ENCODE measurements around the gene CTNND2.

Gene CTNND2

DNA sequence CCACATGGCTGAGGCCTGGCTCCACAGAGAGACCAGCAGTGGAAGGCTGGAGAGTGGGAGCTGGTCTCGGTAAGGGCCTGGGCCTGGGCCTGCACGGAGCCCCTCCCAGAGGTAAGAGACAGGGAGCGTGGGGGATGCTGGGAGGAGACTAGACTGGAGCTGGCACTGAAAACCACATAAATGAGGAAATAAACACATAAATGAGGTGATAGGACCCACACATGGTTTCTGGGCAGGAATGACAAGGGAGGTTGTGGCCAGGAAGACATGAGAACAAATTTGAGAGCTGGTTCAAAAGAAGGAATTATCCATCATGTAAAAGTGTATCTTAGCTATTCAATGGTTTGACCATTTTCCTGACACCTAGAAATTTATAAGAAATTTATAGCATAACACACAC lies 691.5 kb downstream of the CTNND2 start:
- TF ChIP-seq, protein P1, sequence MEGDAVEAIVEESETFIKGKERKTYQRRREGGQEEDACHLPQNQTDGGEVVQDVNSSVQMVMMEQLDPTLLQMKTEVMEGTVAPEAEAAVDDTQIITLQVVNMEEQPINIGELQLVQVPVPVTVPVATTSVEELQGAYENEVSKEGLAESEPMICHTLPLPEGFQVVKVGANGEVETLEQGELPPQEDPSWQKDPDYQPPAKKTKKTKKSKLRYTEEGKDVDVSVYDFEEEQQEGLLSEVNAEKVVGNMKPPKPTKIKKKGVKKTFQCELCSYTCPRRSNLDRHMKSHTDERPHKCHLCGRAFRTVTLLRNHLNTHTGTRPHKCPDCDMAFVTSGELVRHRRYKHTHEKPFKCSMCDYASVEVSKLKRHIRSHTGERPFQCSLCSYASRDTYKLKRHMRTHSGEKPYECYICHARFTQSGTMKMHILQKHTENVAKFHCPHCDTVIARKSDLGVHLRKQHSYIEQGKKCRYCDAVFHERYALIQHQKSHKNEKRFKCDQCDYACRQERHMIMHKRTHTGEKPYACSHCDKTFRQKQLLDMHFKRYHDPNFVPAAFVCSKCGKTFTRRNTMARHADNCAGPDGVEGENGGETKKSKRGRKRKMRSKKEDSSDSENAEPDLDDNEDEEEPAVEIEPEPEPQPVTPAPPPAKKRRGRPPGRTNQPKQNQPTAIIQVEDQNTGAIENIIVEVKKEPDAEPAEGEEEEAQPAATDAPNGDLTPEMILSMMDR (conservative IDR thresholded peaks at IDR 0.05; ENCODE audit: low read depth), result no peak
- H3K27ac ChIP-seq, result no peak overlapping the region
- DNase-seq (ENCODE audit: low spot score), result no peak
- POLR2A ChIA-PET (ENCODE audit: low non-redundant PET), result no interaction called here
- CTCF ChIA-PET, result no interaction called here

DNA sequence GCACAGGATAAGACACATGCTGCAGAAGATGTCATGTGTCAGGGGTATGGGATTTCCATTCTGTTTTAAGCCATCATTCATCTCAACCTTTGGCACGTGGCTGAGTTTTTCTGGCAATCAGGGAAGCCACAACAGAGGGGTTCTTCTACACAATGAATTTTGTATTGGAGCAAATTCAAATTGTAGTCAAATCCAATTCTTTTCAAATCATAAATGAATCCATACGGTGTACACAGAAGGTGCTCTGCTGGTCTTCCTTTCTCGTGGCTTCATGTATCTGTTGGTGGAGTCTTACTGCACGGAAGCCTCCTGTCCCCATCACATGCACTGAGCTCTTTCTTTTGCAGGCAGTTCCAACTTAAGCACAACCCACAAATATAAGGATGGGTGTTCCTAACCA lies 706.5 kb downstream of the CTNND2 start:
- no peak for DNase-seq (ENCODE audit: low spot score)
- TF ChIP-seq, protein P1 (conservative IDR thresholded peaks at IDR 0.05; ENCODE audit: low read depth), result no peak
- CTCF ChIA-PET, result no interaction called here
- H3K27ac ChIP-seq, result no peak overlapping the region
- POLR2A ChIA-PET (ENCODE audit: low non-redundant PET), result no interaction called here

DNA sequence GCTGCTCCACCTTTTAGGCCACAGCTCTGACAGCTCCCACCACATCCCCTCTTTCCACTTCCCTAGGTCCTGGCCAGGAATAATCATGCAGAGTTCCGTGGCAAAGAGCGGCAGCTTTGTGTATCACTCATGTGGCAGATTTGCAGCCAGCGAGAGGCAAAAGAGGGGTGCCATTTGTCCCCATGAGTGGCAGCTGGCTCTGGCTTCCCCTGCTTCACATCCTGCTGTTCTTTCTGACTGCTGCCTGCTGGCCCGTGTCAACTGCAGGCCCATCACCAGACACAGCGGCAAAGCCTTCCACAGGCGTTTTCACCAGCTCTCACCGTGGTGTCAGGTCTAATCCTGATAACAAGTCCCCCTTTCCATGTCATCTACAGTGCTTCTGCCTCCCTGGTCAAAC lies 712.6 kb downstream of the CTNND2 start:
- no peak for DNase-seq (ENCODE audit: low spot score)
- no peak overlapping the region for H3K27ac ChIP-seq
- TF ChIP-seq, protein P1 (conservative IDR thresholded peaks at IDR 0.05; ENCODE audit: low read depth), result no peak
- CTCF ChIA-PET, result no interaction called here
- POLR2A ChIA-PET (ENCODE audit: low non-redundant PET), result no interaction called here

DNA sequence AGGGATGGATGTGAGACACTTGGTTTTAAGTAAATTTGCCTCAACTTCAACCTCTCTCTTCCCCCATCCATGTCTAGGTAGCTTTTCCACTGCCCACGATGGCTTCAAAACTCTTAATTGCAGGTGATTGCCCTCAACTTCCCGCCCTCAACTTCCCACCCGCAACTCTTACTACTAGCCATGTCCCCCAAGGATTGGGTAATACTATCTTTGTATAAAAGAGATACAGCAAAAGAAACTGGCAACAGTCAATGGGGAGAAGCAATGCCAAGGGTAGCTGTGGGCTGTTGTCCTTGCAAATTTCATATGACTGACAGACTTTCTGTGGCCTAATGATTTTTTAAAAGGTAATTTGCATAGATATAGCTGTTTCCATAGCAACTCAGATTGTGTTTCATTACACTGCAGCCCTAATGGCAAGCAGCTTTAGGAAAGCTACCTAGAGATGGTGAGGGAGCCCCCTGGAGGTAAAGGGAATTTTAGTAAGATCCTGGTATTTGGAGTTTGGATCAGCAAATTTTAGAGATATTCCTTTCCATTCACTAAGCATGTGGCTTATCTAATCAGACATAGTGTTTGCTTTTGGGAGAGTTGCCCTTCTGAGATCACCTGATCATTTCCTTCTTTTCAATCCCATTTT lies 721.7 kb downstream of the CTNND2 start:
- CTCF ChIA-PET, result interaction anchor here (0.6 to 0.7 kb wide), 4 partner anchors 147 to 1492 kb away, joined by 3 to 8 read pairs (median 4); no protein-coding TSS in a partner anchor
- TF ChIP-seq, protein P1 (conservative IDR thresholded peaks at IDR 0.05; ENCODE audit: low read depth), result peak; percentile 44
- peak; percentile 25 for DNase-seq (ENCODE audit: low spot score)
- H3K27ac ChIP-seq, result no peak overlapping the region
- POLR2A ChIA-PET (ENCODE audit: low non-redundant PET), result no interaction called here

DNA sequence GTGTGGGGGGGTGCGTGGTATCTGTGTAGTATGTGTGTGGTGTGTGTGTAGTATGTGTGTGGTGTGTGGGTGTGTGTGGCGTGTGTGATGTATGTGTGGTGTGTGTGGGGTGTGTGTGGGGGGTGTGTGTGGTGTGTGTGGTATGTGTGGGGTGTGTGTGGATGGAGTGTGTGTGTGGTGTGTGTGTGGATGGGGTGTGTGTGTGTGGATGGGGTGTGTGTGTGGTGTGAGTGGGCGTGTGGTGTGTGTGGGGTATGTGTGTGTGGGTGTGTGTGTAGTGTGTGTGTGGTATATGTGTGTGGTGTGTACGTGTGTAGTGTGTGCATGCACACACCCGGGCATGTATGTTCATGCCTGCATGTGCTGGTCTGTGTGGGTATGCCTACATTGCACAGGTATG lies 722.3 kb downstream of the CTNND2 start:
- ChIA-PET CTCF (interaction anchor here (0.6 kb wide), 1 partner anchor 146 kb away, joined by 3 read pairs; no protein-coding TSS in a partner anchor), POLR2A (ENCODE audit: low non-redundant PET) (no interaction called here)
- TF ChIP-seq, protein P1 (conservative IDR thresholded peaks at IDR 0.05; ENCODE audit: low read depth), result no peak
- DNase-seq (ENCODE audit: low spot score), result no peak
- no peak overlapping the region for H3K27ac ChIP-seq

DNA sequence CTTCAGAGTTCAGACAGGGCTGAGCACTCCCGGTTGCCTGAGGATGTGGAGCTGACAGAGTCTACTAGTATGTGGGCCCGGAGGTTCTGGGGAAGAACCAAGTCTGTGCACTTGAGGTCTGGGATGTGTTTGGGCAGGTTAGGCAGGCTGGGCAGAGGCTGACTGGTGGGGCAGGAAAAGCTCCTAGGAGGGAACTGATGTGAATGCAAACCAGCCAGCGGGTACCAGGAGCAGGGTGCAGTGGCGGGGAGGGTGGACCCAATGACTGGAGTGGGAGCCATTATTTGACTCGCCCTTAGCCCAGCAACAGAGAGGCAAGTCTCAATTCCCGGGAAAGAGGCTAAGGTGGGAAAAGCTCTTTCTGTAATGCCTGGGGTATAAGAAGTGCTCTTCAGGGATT lies 723.4 kb downstream of the CTNND2 start:
- ChIA-PET POLR2A (ENCODE audit: low non-redundant PET) (no interaction called here), CTCF (no interaction called here)
- no peak for DNase-seq (ENCODE audit: low spot score)
- no peak overlapping the region for H3K27ac ChIP-seq
- TF ChIP-seq, protein P1 (conservative IDR thresholded peaks at IDR 0.05; ENCODE audit: low read depth), result no peak

Data from RWPE1 (cell line).